Measurements from ENCODE around the gene STK10.

Gene STK10

GRCh38 chr5:172048170-172048422, 139.9 kb downstream of the STK10 start:
- no peak for TF ChIP-seq CTCF (IDR thresholded peaks at IDR 0.05; ENCODE audit: low read depth, low read length)
- Histone ChIP-seq H3K9me3 (no peaks in the 10 kb centered on the region), H3K4me3 (ENCODE audit: low read depth, low read length) (no peak overlapping the region), H3K4me1 (peaks cover 6% of the 10 kb centered on the region; the same call in 1 of the 2 replicates), H3K36me3 (no peaks in the 10 kb centered on the region), H3K27me3 (no peaks in the 10 kb centered on the region)
- no peak for DNase-seq

- peaks cover 6% of the 10 kb centered on the region; the same call in 1 of the 2 replicates for H3K4me1 ChIP-seq
- no peak for DNase-seq
- no peaks in the 10 kb centered on the region for H3K9me3 ChIP-seq
- no peak for TF ChIP-seq CTCF (IDR thresholded peaks at IDR 0.05; ENCODE audit: low read depth, low read length)
- H3K4me3 ChIP-seq (ENCODE audit: low read depth, low read length) = no peak overlapping the region
- no peaks in the 10 kb centered on the region for H3K27me3 ChIP-seq
- no peaks in the 10 kb centered on the region for H3K36me3 ChIP-seq
Measured at GRCh38 chr5:172046593-172046992, 141.4 kb downstream of the STK10 start.

- Histone ChIP-seq H3K36me3 (no peaks in the 10 kb centered on the region), H3K4me3 (ENCODE audit: low read depth, low read length) (no peak overlapping the region), H3K9me3 (no peaks in the 10 kb centered on the region), H3K27me3 (no peaks in the 10 kb centered on the region), H3K4me1 (peaks cover 6% of the 10 kb centered on the region; the same call in 1 of the 2 replicates)
- no peak for DNase-seq
- no peak for TF ChIP-seq CTCF (IDR thresholded peaks at IDR 0.05; ENCODE audit: low read depth, low read length)
Measured at GRCh38 chr5:172045315-172045632, 142.8 kb downstream of the STK10 start.

GRCh38 chr5:172044631-172045314, 143.3 kb downstream of the STK10 start:
- Histone ChIP-seq H3K4me3 (ENCODE audit: low read depth, low read length) (no peak overlapping the region), H3K36me3 (no peaks in the 10 kb centered on the region), H3K27me3 (no peaks in the 10 kb centered on the region), H3K4me1 (peaks cover 6% of the 10 kb centered on the region; the same call in 1 of the 2 replicates), H3K9me3 (no peaks in the 10 kb centered on the region)
- TF ChIP-seq CTCF (IDR thresholded peaks at IDR 0.05; ENCODE audit: low read depth, low read length) = peak; percentile 8; the same call in 1 of the 2 replicates
- DNase-seq = no peak

GRCh38 chr5:172043865-172044264, 144.2 kb downstream of the STK10 start:
- H3K36me3 ChIP-seq = no peaks in the 10 kb centered on the region
- TF ChIP-seq CTCF (IDR thresholded peaks at IDR 0.05; ENCODE audit: low read depth, low read length) = no peak
- H3K9me3 ChIP-seq = no peaks in the 10 kb centered on the region

GRCh38 chr5:172042183-172042582, 145.8 kb downstream of the STK10 start:
- TF ChIP-seq CTCF (IDR thresholded peaks at IDR 0.05; ENCODE audit: low read depth, low read length) = no peak
- Histone ChIP-seq H3K27me3 (no peaks in the 10 kb centered on the region), H3K9me3 (no peaks in the 10 kb centered on the region), H3K36me3 (no peaks in the 10 kb centered on the region), H3K4me1 (peaks cover under 1% of the 10 kb centered on the region; the same call in 1 of the 2 replicates), H3K4me3 (ENCODE audit: low read depth, low read length) (no peak overlapping the region)
- no peak for DNase-seq

More at GRCh38 chr5:172043865-172044264, 144.2 kb downstream of the STK10 start:
- DNase-seq = no peak
- no peak overlapping the region for H3K4me3 ChIP-seq (ENCODE audit: low read depth, low read length)
- no peaks in the 10 kb centered on the region for H3K27me3 ChIP-seq
- H3K4me1 ChIP-seq = peaks cover 6% of the 10 kb centered on the region; the same call in 1 of the 2 replicates
